GM23248 (cell line): ENCODE results near the gene CACNG3. TPM values are rescaled to one million over a fixed set of nuclear protein-coding genes. Genes with fewer than 3 reads are reported as not detected.
"Not testable (repeated sequence)": the region's sequence is repeated elsewhere in the genome, so short reads cannot be mapped to it uniquely, and the experiment has no call there.

Source experiments
- DNase-seq: peaks from one replicate; pipeline ENCODE4 v3.0.0-alpha.2; 2015
- H2AFZ ChIP-seq: fragments of 200-600 bp; sonication (generic); 2 replicates; pipeline ENCODE4 v1.6.1; 2016; ENCODE audit warnings: antibody characterized with exemption
- H3F3A ChIP-seq: fragments of 200-600 bp; sonication (generic); 2 replicates; pipeline ENCODE4 v1.6.1; 2016; ENCODE audit warnings: mild to moderate bottlenecking, antibody characterized with exemption, mixed run types; ENCODE audit not compliant: insufficient read depth
- H3K27ac ChIP-seq: fragments of 200-600 bp; sonication (generic); 2 replicates; pipeline ENCODE4 v1.5.1; 2016; ENCODE audit warnings: mild to moderate bottlenecking
- H3K27me3 ChIP-seq: fragments of 200-600 bp; sonication (generic); replicated peaks from 2 replicates; pipeline ENCODE4 v1.6.1; 2016; ENCODE audit warnings: mild to moderate bottlenecking; ENCODE audit not compliant: insufficient read depth
- H3K36me3 ChIP-seq: fragments of 200-600 bp; sonication (generic); 2 replicates; pipeline ENCODE4 v1.6.1; 2016; ENCODE audit warnings: low read depth, mild to moderate bottlenecking
- H3K4me1 ChIP-seq: fragments of 200-600 bp; sonication (generic); 2 replicates; pipeline ENCODE4 v1.6.1; 2016; ENCODE audit warnings: mild to moderate bottlenecking; ENCODE audit not compliant: insufficient read depth
- H3K4me2 ChIP-seq: fragments of 200-600 bp; sonication (generic); one replicate; pipeline ENCODE4 v1.6.1; 2016; ENCODE audit warnings: mild to moderate bottlenecking; ENCODE audit not compliant: unreplicated experiment
- H3K4me3 ChIP-seq: fragments of 200-600 bp; sonication (generic); 2 replicates; pipeline ENCODE4 v1.5.1; 2016; ENCODE audit warnings: mild to moderate bottlenecking
- H3K79me2 ChIP-seq: fragments of 200-600 bp; sonication (generic); 2 replicates; pipeline ENCODE4 v1.6.1; 2016; ENCODE audit warnings: mild to moderate bottlenecking; ENCODE audit not compliant: insufficient read depth
- H3K9ac ChIP-seq: fragments of 200-600 bp; sonication (generic); 2 replicates; pipeline ENCODE4 v1.6.1; 2016; ENCODE audit warnings: mild to moderate bottlenecking
- H3K9me2 ChIP-seq: fragments of 200-600 bp; sonication (generic); 2 replicates; pipeline ENCODE4 v1.6.1; 2016; ENCODE audit warnings: mixed run types, mild to moderate bottlenecking, moderate library complexity; ENCODE audit not compliant: insufficient read depth
- H3K9me3 ChIP-seq: fragments of 200-600 bp; sonication (generic); one replicate; pipeline ENCODE4 v1.6.1; 2017; ENCODE audit warnings: low read depth
- H4K20me1 ChIP-seq: fragments of 200-600 bp; sonication (generic); 2 replicates; pipeline ENCODE4 v1.6.0; 2016; ENCODE audit not compliant: insufficient read depth
- EZH2 ChIP-seq: fragments of 200-600 bp; sonication (generic); IDR thresholded peaks from 2 replicates; pipeline ENCODE4 v1.6.1; 2018; ENCODE audit warnings: antibody characterized with exemption, mild to moderate bottlenecking; ENCODE audit not compliant: insufficient read depth, poor library complexity, severe bottlenecking
- EZH2phosphoT487 ChIP-seq: fragments of 200-600 bp; sonication (generic); IDR thresholded peaks from 2 replicates; pipeline ENCODE4 v1.6.1; 2018; ENCODE audit warnings: antibody characterized with exemption, moderate library complexity, mild to moderate bottlenecking, low read depth; ENCODE audit not compliant: insufficient read depth
- WGBS, 2 experiments: methylation state at CpG; one replicate each; pipeline ENCODE4 v1.1.6; 2015 to 2017; ENCODE audit warnings: low lambda C conversion rate in 2 of 2, low coverage in 1 of 2; ENCODE audit errors: missing lambda C conversion rate in 2 of 2; 5-methylcytosine and 5-hydroxymethylcytosine counted together
- in situ Hi-C: fragments of 300-500 bp; cut with MboI; formaldehyde crosslinking; loops from 2 replicates; pipeline ENCODE4 v1.15.0; 2020
- polyA plus RNA-seq: library from polyadenylated mRNA; unstranded; fragments of >200 nt; fragmentation: Nextera tagmentation; extraction: Ambion mirVana; gene quantifications from 2 replicates; pipeline ENCODE4 v1.2.1, GENCODE V29; 2016
- total RNA-seq: library from RNA; depleted of rRNA; stranded (reverse); fragments of >200 nt; shearing (Covaris generic); gene quantifications from 2 replicates; pipeline ENCODE4 v1.2.3, GENCODE V29; 2014

The CACNG3 gene
- total and polyA plus RNA-seq, 2 experiments from 2014 or later: not detected

DNA sequence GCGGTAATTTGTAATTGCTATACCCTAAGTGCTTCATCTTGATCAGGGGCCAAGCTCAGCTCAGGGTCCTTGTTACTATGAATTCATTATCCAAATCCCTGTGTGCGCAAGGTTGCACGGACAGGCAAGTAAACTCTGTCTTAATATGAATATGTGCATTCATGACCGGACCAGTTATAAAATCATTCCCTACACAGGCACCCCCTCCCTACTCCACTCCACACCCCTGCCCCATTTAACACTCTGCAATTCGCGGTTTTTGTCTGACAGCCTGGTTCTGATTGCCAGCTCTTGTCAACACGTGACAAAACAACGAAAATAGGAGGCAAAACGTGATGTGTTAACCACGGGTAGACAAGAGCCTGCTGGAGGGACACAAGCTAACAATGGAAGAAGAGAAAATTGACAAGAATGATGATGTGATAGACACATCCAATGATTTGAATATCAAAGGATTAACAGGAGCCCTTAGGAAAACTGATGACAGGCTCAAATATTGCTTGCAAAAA is 76.5 kb downstream of the CACNG3 start:
- Histone ChIP-seq H3K27ac (no peak overlapping the region), H2AFZ (no peak overlapping the region), H3K4me2 (no peak overlapping the region), H4K20me1 (no peaks in the 10 kb centered on the region), H3K36me3 (no peaks in the 10 kb centered on the region), H3K9ac (no peak overlapping the region), H3F3A (no peaks in the 10 kb centered on the region), H3K9me3 (no peaks in the 10 kb centered on the region), H3K4me3 (no peak overlapping the region), H3K4me1 (no peaks in the 10 kb centered on the region), H3K27me3 (no peaks in the 10 kb centered on the region), H3K9me2 (no peaks in the 10 kb centered on the region), H3K79me2 (no peaks in the 10 kb centered on the region)
- in situ Hi-C loops: no loop called here
- TF ChIP-seq EZH2phosphoT487 (no peak), EZH2 (no peak)
- 22 to 23% methylated on average over 10 of the region's 10 CpGs for WGBS, 2 experiments
- no peak for DNase-seq

DNA sequence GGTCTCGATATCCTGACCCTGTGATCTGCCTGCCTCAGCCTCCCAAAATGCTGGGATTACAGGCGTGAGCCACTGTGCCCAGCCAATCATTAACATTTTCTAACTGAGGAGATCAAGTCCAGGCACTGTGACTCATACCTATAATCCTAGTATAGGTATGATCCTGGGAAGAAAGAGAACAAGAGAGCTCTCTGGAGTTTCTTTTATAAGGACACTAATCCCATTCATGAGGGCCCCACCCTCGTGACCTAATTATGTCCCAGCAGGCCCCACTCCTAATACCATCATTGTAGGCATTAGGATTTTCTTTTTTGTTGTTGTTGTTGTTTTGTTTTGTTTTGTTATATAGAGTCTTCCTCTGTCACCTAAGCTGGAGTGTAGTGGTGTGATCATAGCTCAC is 80.4 kb downstream of the CACNG3 start:
- no peaks in the 10 kb centered on the region for H3K79me2 ChIP-seq
- no peak overlapping the region for H3K27ac ChIP-seq
- no peak overlapping the region for H3K4me2 ChIP-seq
- H3F3A ChIP-seq: no peaks in the 10 kb centered on the region
- H3K9ac ChIP-seq: no peak overlapping the region
- no peaks in the 10 kb centered on the region for H3K27me3 ChIP-seq
- H3K36me3 ChIP-seq: no peaks in the 10 kb centered on the region
- DNase-seq: no peak
- H2AFZ ChIP-seq: no peak overlapping the region
- H3K4me1 ChIP-seq: no peaks in the 10 kb centered on the region
- no peak for TF ChIP-seq EZH2
- no peak for TF ChIP-seq EZH2phosphoT487
- in situ Hi-C loops: no loop called here
- no peaks in the 10 kb centered on the region for H3K9me3 ChIP-seq
- no peak overlapping the region for H3K4me3 ChIP-seq
- WGBS, 2 experiments: 12 to 14% methylated on average over 3 of the region's 3 CpGs
- H3K9me2 ChIP-seq: no peaks in the 10 kb centered on the region
- no peaks in the 10 kb centered on the region for H4K20me1 ChIP-seq

DNA sequence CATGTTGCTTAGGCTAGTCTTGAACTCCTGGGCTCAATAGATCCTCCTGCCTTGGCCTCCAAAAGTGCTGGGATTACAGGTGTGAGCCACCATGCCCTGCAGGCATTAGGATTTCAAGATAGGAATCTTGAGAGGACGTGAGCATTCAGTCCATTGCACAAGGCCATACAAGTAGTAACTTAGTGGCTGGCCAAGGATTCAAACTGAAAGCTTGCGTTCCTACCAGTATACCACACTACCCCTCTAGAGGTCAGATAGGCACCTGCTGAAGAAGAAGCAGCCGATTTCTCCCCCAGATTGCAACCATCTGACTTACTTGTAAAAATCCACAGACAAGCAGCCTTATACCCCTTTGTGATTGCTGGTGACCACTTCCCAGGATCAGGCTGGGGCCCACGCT is 80.9 kb downstream of the CACNG3 start:
- in situ Hi-C loops: no loop called here

DNA sequence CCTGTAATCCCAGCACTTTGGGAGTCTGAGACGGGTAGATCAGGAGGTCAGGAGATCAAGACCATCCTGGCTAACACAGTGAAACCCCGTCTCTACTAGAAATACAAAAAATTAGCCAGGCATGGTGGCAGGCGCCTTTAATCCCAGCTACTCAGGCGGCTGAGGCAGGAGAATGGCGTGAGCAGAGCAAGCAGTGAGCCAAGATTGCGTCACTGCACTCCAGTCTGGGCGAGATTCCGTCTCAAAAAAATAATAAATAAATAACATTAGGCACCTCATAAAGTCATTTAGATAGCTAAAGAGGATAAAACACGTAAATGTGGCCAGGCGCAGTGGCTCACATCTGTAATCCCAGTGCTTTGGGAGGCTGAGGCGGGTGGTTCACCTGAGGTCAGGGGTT is 87.7 kb downstream of the CACNG3 start:
- in situ Hi-C loops: not testable (repeated sequence)

More for the DNA sequence above, 80.9 kb downstream of the CACNG3 start:
- Histone ChIP-seq H3K9me3 (no peaks in the 10 kb centered on the region), H2AFZ (no peak overlapping the region), H3K36me3 (no peaks in the 10 kb centered on the region), H3K79me2 (no peaks in the 10 kb centered on the region), H3K4me1 (no peaks in the 10 kb centered on the region), H3K27ac (no peak overlapping the region), H3F3A (no peaks in the 10 kb centered on the region), H3K27me3 (no peaks in the 10 kb centered on the region), H3K9ac (no peak overlapping the region), H3K4me2 (no peak overlapping the region), H3K4me3 (no peak overlapping the region), H3K9me2 (no peaks in the 10 kb centered on the region), H4K20me1 (no peaks in the 10 kb centered on the region)
- TF ChIP-seq EZH2phosphoT487: no peak
- no peak for TF ChIP-seq EZH2
- no peak for DNase-seq
- WGBS, 2 experiments: 8 to 10% methylated on average over 4 of the region's 4 CpGs

DNA sequence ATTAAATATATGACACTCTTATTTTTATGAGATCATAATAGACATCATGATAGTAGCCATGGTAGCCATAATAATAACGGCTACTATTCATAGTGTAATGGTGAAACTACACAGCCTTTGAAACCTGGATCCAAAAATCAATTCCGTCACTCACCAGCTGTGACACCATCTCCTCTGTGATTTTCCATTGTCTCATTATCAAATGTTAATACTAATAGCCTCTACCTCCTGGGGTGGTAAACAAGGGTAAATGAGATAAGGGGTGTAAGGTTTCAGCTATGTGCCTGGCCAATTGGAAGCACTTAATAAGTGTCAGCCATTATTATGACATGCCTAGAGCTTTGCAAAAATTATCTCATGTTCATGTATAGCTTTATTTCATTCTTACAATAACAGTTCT is 88.6 kb downstream of the CACNG3 start:
- no peak for DNase-seq
- Histone ChIP-seq H3F3A (no peaks in the 10 kb centered on the region), H3K9me3 (no peaks in the 10 kb centered on the region), H3K36me3 (no peaks in the 10 kb centered on the region), H3K9ac (no peak overlapping the region), H4K20me1 (no peaks in the 10 kb centered on the region), H3K4me3 (no peak overlapping the region), H3K27me3 (no peaks in the 10 kb centered on the region), H3K9me2 (no peaks in the 10 kb centered on the region), H3K27ac (no peak overlapping the region), H3K4me1 (no peaks in the 10 kb centered on the region), H3K4me2 (no peak overlapping the region), H2AFZ (no peak overlapping the region), H3K79me2 (no peaks in the 10 kb centered on the region)
- 7 to 17% methylated on average over 2 of the region's 2 CpGs for WGBS, 2 experiments
- TF ChIP-seq EZH2phosphoT487: no peak
- no peak for TF ChIP-seq EZH2
- in situ Hi-C loops: no loop called here

More for the DNA sequence above, 87.7 kb downstream of the CACNG3 start:
- H3K4me2 ChIP-seq, H2AFZ ChIP-seq, H3K9ac ChIP-seq, H4K20me1 ChIP-seq, H3K36me3 ChIP-seq, H3K79me2 ChIP-seq, H3K4me1 ChIP-seq, H3K9me2 ChIP-seq, H3K27me3 ChIP-seq, H3K27ac ChIP-seq, H3K4me3 ChIP-seq, H3F3A ChIP-seq, DNase-seq, H3K9me3 ChIP-seq: not testable (repeated sequence)
- 31% methylated on average over 11 of the region's 11 CpGs for WGBS, 2 experiments
